Activated CD4-positive, alpha-beta T cell treated with anti-CD3 and anti-CD28 coated beads, Interleukin-2, amount 10 ng/mL, durations not matched to agents 7 days and 5 days (primary cell): ENCODE data around the gene CTTN. TPM values are rescaled to one million over a fixed set of nuclear protein-coding genes. Genes with fewer than 3 reads are reported as not detected.

Experiments used
- CTCF ChIA-PET: fragments of 350-600 bp; sonication (Branson Sonifier 250); formaldehyde crosslinking; loops from one replicate; lab custom pipeline; 2021; ENCODE audit warnings: antibody characterized with exemption; lab: Charles Lee
- POLR2A ChIA-PET: fragments of 350-600 bp; sonication (Branson Sonifier 250); formaldehyde crosslinking; loops from one replicate; lab custom pipeline; 2021; ENCODE audit warnings: antibody characterized with exemption; lab: Charles Lee
- DNase-seq: peaks from one replicate; pipeline ENCODE4 v3.0.0-alpha.2; 2020
- H3K27ac Mint-ChIP-seq: one replicate; pipeline ENCODE4 v1.8.0; 2021; ENCODE audit warnings: mild to moderate bottlenecking, moderate library complexity, mixed read lengths
- H3K27me3 Mint-ChIP-seq: one replicate; pipeline ENCODE4 v1.8.0; 2021; ENCODE audit warnings: mixed read lengths
- H3K36me3 Mint-ChIP-seq: one replicate; pipeline ENCODE4 v1.8.0; 2021; ENCODE audit warnings: low read depth, mixed read lengths
- H3K4me1 Mint-ChIP-seq: one replicate; pipeline ENCODE4 v1.8.0; 2021; ENCODE audit warnings: mixed read lengths
- H3K4me3 Mint-ChIP-seq: one replicate; pipeline ENCODE4 v1.8.0; 2021; ENCODE audit warnings: mild to moderate bottlenecking, moderate library complexity, mixed read lengths
- H3K9me3 Mint-ChIP-seq: one replicate; pipeline ENCODE4 v1.8.0; 2021; ENCODE audit warnings: mixed read lengths
- total RNA-seq, 2 experiments: library from RNA; stranded (reverse); gene quantifications; one replicate each; pipeline ENCODE4 v1.2.3, GENCODE V29; 2021

The CTTN gene
- total RNA-seq, 2 experiments from 2014 or later: 0.42 to 0.54 TPM

- Mint-ChIP-seq H3K4me3 (peak overlapping the region; percentile 37), H3K27me3 (peaks cover 7% of the 10 kb centered on the region), H3K4me1 (peaks cover 21% of the 10 kb centered on the region), H3K27ac (peak overlapping the region; percentile 48), H3K36me3 (peaks cover 46% of the 10 kb centered on the region), H3K9me3 (no peaks in the 10 kb centered on the region)
- ChIA-PET POLR2A (no interaction called here), CTCF (no interaction called here)
- DNase-seq: peak; percentile 65
Observed at GRCh38 chr11:70364745-70365543, 33.4 kb upstream of the CTTN start.

DNA sequence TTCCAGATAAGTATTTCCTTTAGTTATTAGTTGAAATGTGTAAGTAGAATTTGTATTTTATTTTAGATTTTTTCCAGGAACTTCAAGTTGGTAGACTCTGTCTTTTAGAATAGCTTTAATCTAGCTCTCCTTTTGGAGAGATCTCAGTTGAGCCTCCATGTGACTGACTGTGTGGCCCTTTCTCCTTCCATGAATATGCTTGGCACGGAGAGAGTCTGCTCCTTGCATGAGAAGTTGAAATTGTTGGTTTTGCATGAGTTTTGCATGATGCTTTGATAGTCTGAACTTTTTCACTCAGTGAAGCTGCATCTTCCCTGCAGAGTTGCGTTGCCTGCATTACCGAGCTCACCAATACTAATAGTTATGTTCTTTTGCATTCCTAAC is 32.8 kb upstream of the CTTN start:
- Mint-ChIP-seq H3K36me3 (peaks cover 48% of the 10 kb centered on the region), H3K4me3 (peak overlapping the region; percentile 37), H3K9me3 (no peaks in the 10 kb centered on the region), H3K27ac (peak overlapping the region; percentile 1), H3K4me1 (peaks cover 21% of the 10 kb centered on the region), H3K27me3 (peaks cover 7% of the 10 kb centered on the region)
- ChIA-PET POLR2A (interaction anchor here (0.6 kb wide), 1 partner anchor 94 kb away, joined by 3 read pairs; no protein-coding TSS in a partner anchor), CTCF (interaction anchor here (0.6 kb wide), 1 partner anchor 106 kb away, joined by 7 read pairs; no protein-coding TSS in a partner anchor)
- DNase-seq: no peak

DNA sequence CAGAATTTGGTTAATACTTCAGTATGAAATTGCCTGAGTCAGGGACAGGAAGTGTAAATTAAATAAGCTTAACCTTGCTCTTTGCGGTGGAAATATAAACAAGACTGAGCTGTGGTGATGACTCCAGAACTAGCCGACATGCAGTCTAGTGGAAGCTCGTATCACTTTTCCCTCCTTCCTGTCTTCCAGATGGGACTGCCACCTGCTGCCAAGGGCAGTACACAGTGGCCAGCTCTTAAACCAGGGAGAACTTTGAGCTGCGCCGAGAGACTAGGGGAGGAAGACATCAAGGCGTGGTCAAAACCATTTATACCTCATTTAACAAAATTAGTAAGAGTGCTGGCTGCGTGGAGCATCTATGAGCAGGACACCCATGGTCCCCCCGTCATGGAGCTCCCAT is 31.3 kb upstream of the CTTN start:
- POLR2A ChIA-PET: no interaction called here
- peaks cover 21% of the 10 kb centered on the region for H3K4me1 Mint-ChIP-seq

DNA sequence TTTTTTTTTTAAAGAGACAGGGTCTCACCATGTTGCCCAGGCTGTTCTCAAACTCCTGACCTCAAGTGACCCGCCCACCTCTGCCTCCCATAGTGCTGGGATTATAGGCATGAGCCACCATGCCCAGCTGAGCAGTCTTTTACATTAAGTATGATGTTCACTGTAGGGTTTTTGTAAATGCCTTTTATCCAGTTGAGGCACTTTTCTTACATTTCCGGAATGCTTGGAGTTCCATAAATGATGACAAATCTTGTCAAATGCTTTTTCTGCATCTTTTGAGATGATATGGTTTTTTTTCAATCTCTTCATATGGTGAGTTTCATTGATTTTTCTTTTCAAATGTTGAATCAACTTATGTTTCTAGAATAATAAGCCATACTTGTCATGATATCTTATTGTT is 29.4 kb upstream of the CTTN start:
- Mint-ChIP-seq H3K27me3 (peaks cover 7% of the 10 kb centered on the region), H3K9me3 (peaks cover 4% of the 10 kb centered on the region), H3K4me1 (peaks cover 21% of the 10 kb centered on the region), H3K4me3 (no peak overlapping the region), H3K27ac (no peak overlapping the region), H3K36me3 (peaks cover 47% of the 10 kb centered on the region)
- no peak for DNase-seq
- ChIA-PET CTCF (no interaction called here), POLR2A (no interaction called here)

More for the DNA sequence above, 31.3 kb upstream of the CTTN start:
- CTCF ChIA-PET: interaction anchor here (1.0 to 1.2 kb wide), 2 partner anchors 9 to 11 kb away, joined by 3 read pairs; no protein-coding TSS in a partner anchor
- H3K27me3 Mint-ChIP-seq: peaks cover 7% of the 10 kb centered on the region
- H3K36me3 Mint-ChIP-seq: peaks cover 43% of the 10 kb centered on the region
- DNase-seq: no peak
- no peak overlapping the region for H3K4me3 Mint-ChIP-seq
- no peak overlapping the region for H3K27ac Mint-ChIP-seq
- H3K9me3 Mint-ChIP-seq: peaks cover 4% of the 10 kb centered on the region

DNA sequence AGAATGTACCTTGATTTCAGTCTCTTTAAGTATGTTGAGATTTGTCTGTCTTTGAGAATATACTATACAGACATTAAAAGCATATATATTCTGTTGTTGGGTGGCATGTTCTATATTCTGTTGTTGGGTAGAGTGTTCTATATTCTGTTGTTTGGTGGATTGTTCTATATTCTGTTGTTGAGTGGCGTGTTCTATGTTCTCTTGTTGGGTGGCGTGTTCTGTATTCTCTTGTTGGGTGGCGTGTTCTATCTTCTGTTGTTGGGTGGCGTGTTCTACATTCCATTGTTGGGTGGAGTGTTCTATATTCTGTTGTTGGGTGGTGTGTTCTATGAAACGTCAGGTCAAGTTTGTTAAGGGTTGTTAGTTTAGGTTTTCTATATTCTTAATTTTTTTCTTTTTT is 27.1 kb upstream of the CTTN start:
- H3K9me3 Mint-ChIP-seq: peaks cover 4% of the 10 kb centered on the region
- no peak for DNase-seq
- POLR2A ChIA-PET: no interaction called here
- H3K27me3 Mint-ChIP-seq: peaks cover 3% of the 10 kb centered on the region
- no peak overlapping the region for H3K27ac Mint-ChIP-seq
- H3K4me1 Mint-ChIP-seq: peaks cover 4% of the 10 kb centered on the region
- CTCF ChIA-PET: no interaction called here
- H3K36me3 Mint-ChIP-seq: peaks cover 39% of the 10 kb centered on the region
- H3K4me3 Mint-ChIP-seq: no peak overlapping the region

DNA sequence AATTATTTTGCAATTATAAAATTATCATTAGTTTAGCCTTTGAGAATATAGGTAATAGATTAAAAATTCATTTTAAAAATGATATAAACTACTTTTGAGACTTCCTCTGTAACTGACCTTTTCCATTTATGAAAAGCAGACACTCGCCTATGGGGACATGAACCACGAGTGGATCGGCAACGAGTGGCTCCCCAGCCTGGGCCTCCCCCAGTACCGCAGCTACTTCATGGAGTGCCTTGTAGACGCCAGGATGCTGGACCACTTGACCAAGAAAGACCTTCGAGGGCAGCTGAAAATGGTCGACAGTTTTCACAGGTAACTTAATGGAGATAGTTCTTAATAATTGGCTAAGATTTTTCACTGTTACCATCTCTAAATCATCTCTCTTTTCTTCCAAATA is 26.3 kb upstream of the CTTN start:
- Mint-ChIP-seq H3K4me1 (peaks cover 3% of the 10 kb centered on the region), H3K27me3 (peaks cover 2% of the 10 kb centered on the region), H3K27ac (no peak overlapping the region), H3K9me3 (peaks cover 4% of the 10 kb centered on the region), H3K36me3 (peaks cover 40% of the 10 kb centered on the region), H3K4me3 (no peak overlapping the region)
- POLR2A ChIA-PET: no interaction called here
- CTCF ChIA-PET: no interaction called here
- DNase-seq: no peak

- ChIA-PET CTCF (interaction anchor here (0.6 kb wide), 1 partner anchor 26 kb away, joined by 3 read pairs; no protein-coding TSS in a partner anchor), POLR2A (no interaction called here)
- Mint-ChIP-seq H3K9me3 (no peaks in the 10 kb centered on the region), H3K4me1 (no peaks in the 10 kb centered on the region), H3K27ac (no peak overlapping the region), H3K36me3 (peaks cover 43% of the 10 kb centered on the region), H3K27me3 (no peaks in the 10 kb centered on the region), H3K4me3 (no peak overlapping the region)
- DNase-seq: no peak
Observed at GRCh38 chr11:70376621-70377020, 21.7 kb upstream of the CTTN start.

DNA sequence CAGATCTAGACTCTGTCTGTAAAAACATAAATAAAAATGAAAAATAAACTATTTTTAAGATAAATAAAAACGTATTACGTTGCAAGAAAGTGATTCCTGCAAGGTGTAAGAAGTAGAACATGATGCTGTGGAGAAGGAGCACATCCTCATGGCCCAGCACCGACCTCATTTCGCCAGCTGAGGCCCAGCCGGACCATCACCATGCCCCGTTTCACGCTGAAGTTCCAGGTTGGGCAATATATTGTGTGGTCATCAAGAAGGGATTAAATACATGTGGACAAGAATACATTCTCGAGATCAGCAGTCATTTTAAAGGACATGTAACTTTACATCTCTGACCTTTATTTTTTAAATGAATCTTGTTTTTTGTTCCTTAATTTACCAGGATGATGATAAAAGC is 20.7 kb upstream of the CTTN start:
- CTCF ChIA-PET: no interaction called here
- POLR2A ChIA-PET: no interaction called here
- Mint-ChIP-seq H3K4me3 (no peak overlapping the region), H3K36me3 (peaks cover 42% of the 10 kb centered on the region), H3K27ac (no peak overlapping the region), H3K4me1 (no peaks in the 10 kb centered on the region), H3K27me3 (no peaks in the 10 kb centered on the region), H3K9me3 (no peaks in the 10 kb centered on the region)
- no peak for DNase-seq

DNA sequence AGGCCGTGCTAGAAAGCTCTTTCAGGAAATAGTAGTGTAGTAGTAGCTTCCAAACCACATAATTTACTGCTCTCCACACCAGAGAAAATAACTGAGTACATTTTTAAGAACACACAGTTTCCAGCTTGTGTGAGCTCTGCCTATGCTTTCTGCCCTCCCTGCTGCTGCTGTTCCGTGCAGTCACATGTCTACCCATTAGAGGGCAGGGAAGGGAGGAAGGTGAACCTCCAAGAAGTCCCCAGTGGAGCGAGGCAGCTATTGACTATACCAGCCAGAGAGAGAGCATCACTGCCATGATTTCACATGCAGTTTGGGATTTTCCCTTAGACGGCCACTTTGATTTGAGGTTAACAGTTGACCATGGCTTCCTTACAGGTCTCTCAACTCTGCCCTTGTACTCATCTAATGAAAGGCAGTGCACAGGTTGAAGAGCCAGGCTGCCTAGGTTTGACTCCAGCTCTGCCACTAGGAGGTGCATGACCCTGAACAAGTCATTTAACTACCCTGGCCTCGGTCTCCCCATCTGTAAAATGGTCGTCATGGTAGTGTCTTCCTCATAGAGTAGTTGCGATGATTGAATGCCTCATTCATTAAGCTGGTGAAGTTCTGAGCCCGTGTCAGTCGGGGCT is 19.7 kb upstream of the CTTN start:
- no peak for DNase-seq
- Mint-ChIP-seq H3K4me1 (no peaks in the 10 kb centered on the region), H3K4me3 (no peak overlapping the region), H3K36me3 (peaks cover 36% of the 10 kb centered on the region), H3K27ac (no peak overlapping the region), H3K9me3 (no peaks in the 10 kb centered on the region), H3K27me3 (no peaks in the 10 kb centered on the region)
- CTCF ChIA-PET: no interaction called here
- POLR2A ChIA-PET: no interaction called here

- Mint-ChIP-seq H3K4me3 (no peak overlapping the region), H3K27me3 (no peaks in the 10 kb centered on the region), H3K27ac (no peak overlapping the region), H3K4me1 (no peaks in the 10 kb centered on the region), H3K36me3 (peaks cover 38% of the 10 kb centered on the region), H3K9me3 (no peaks in the 10 kb centered on the region)
- no peak for DNase-seq
- ChIA-PET CTCF (interaction anchor here (0.6 kb wide), 2 partner anchors 15 to 242 kb away, joined by 3 read pairs; no protein-coding TSS in a partner anchor), POLR2A (no interaction called here)
Observed at GRCh38 chr11:70381350-70381749, 17.0 kb upstream of the CTTN start.

- DNase-seq: no peak
- H3K9me3 Mint-ChIP-seq: no peaks in the 10 kb centered on the region
- no peaks in the 10 kb centered on the region for H3K27me3 Mint-ChIP-seq
- CTCF ChIA-PET: interaction anchor here (0.6 kb wide), 1 partner anchor 241 kb away, joined by 3 read pairs; no protein-coding TSS in a partner anchor
- no peaks in the 10 kb centered on the region for H3K4me1 Mint-ChIP-seq
- H3K36me3 Mint-ChIP-seq: peaks cover 34% of the 10 kb centered on the region
- POLR2A ChIA-PET: no interaction called here
- no peak overlapping the region for H3K4me3 Mint-ChIP-seq
- H3K27ac Mint-ChIP-seq: no peak overlapping the region
Observed at GRCh38 chr11:70381872-70382861, 16.2 kb upstream of the CTTN start.
